ENCODE data around the gene EPSTI1. TPM values are rescaled to one million over a fixed set of nuclear protein-coding genes. Genes with fewer than 3 reads are reported as not detected.
A peak's percentile ranks its signal among the peaks of the same experiment; 100 is the strongest.
"Not testable (repeated sequence)": the region's sequence is repeated elsewhere in the genome, so short reads cannot be mapped to it uniquely, and the experiment has no call there.

The EPSTI1 gene
- polyA plus RNA-seq, 1 donor from 2014 or later, result 30.1 TPM

DNA sequence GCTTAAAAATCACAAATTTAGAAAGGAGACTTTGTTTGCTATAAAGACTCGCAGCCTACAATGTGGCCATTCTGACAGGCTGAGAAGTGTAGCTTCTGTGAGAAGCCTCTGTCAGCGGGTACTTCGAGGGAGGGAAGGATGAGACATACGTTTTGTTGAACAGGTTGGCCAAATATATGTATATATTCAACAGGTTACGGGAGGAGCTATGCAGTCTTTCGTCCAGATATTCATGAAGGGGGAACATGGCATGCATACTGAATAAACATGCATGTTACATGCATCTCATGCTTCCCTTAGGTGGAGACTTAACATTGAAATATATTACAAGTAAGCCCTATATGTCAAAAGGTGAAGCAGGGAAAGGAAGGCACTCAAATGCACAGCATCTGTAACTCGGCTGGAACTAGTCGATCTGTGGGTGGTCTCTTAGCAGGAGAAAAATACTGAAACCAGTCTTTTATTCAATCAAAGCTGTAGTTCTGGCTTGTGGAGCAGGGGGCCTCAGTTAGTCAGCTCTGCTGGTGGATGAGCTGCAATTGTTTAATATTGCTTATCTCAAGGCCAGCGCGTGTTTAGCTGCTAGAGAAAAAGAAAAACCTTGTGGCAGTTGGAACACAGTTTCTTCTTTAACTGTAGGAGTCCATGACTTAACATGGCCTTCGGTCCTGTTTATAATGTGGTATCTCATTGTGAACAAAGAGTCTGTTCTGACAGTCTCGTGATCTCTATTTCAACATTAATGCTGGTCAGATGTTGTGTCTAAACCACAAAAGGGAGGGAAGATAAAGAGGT lies 116.4 kb downstream of the EPSTI1 start:
- Mint-ChIP-seq H3K27ac (peak overlapping the region; percentile 63 to 87 (median 72)), H3K4me3 (peak overlapping the region in 3 of 4 donors; percentile 59 to 87 (median 87)), H3K36me3 (no peaks in the 10 kb centered on the region), H3K9me3 (no peaks in the 10 kb centered on the region), H3K27me3 (no peaks in the 10 kb centered on the region), H3K4me1 (peaks cover 20 to 27% (median 22%) of the 10 kb centered on the region in 3 donors)

GRCh38 chr13:42874221-42874620 lies 117.8 kb downstream of the EPSTI1 start:
- Mint-ChIP-seq H3K27me3 (no peaks in the 10 kb centered on the region), H3K9me3 (no peaks in the 10 kb centered on the region), H3K4me1 (peaks cover 20 to 22% (median 20%) of the 10 kb centered on the region in 3 donors), H3K4me3 (no peak overlapping the region), H3K27ac (no peak overlapping the region), H3K36me3 (no peaks in the 10 kb centered on the region)

- no peaks in the 10 kb centered on the region for H3K27me3 Mint-ChIP-seq
- H3K9me3 Mint-ChIP-seq, result no peaks in the 10 kb centered on the region
- H3K4me3 Mint-ChIP-seq, result no peak overlapping the region
- H3K36me3 Mint-ChIP-seq, result no peaks in the 10 kb centered on the region
- no peak overlapping the region for H3K27ac Mint-ChIP-seq
- peaks cover 17 to 22% (median 20%) of the 10 kb centered on the region in 3 donors for H3K4me1 Mint-ChIP-seq
These were observed 119.0 kb downstream of the EPSTI1 start for GRCh38 chr13:42873081-42873480.

DNA sequence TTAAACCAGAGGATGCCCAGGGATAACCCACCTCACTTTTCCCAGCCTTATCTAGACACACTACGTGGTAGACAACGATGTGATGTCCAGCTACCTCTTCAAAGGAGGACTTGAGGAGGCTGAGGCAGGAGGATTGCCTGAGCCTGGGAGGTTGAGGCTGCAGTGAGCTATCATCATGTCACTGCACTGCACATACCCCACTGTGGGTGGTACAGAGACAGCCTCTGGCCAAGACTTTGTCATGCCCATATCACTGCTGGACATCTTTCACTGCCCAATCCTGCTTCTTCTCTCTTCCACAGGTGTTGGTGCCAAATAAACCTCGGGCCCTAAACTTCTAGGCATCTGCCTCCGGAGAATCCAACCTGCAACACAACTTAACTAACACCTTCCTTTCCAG lies 124.8 kb downstream of the EPSTI1 start:
- Mint-ChIP-seq H3K27ac (no peak overlapping the region), H3K27me3 (peaks cover 3% of the 10 kb centered on the region), H3K36me3 (peaks cover 3% of the 10 kb centered on the region)

DNA sequence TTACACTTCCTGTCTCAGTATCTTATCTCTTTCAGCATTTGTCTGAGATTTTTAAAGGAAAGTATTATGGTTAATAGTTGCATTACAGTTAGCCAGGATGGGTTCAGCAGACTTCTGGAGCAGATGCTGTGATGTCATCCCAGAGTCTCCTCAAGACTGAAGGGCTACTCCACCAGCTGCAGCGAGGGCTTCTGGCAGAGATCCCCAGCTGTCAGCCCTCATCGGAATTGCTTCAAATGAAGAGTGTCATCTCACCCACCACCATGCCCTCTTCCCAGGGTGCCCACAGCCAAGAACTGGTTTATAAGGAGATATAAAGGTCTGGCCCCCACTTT lies 126.3 kb downstream of the EPSTI1 start:
- H3K4me1 Mint-ChIP-seq, result peaks cover 3 to 12% (median 4%) of the 10 kb centered on the region in 3 donors
- H3K4me3 Mint-ChIP-seq, result no peak overlapping the region
- H3K9me3 Mint-ChIP-seq, result no peaks in the 10 kb centered on the region
- H3K27ac Mint-ChIP-seq, result no peak overlapping the region
- H3K27me3 Mint-ChIP-seq, result peaks cover 4% of the 10 kb centered on the region
- peaks cover 3% of the 10 kb centered on the region for H3K36me3 Mint-ChIP-seq

More for the DNA sequence above, 124.8 kb downstream of the EPSTI1 start:
- Mint-ChIP-seq H3K9me3 (no peaks in the 10 kb centered on the region), H3K4me3 (peak overlapping the region in 1 of 4 donors; percentile 33), H3K4me1 (peaks cover 3 to 12% (median 4%) of the 10 kb centered on the region in 3 donors)

- H3K4me1 Mint-ChIP-seq, result peaks cover 3 to 12% (median 4%) of the 10 kb centered on the region in 3 donors
- peaks cover 4% of the 10 kb centered on the region for H3K27me3 Mint-ChIP-seq
- peaks cover 3% of the 10 kb centered on the region for H3K36me3 Mint-ChIP-seq
- H3K27ac Mint-ChIP-seq, result no peak overlapping the region
- no peaks in the 10 kb centered on the region for H3K9me3 Mint-ChIP-seq
- H3K4me3 Mint-ChIP-seq, result peak overlapping the region in 1 of 4 donors; percentile 76
These were observed 126.9 kb downstream of the EPSTI1 start for GRCh38 chr13:42864952-42865767.

DNA sequence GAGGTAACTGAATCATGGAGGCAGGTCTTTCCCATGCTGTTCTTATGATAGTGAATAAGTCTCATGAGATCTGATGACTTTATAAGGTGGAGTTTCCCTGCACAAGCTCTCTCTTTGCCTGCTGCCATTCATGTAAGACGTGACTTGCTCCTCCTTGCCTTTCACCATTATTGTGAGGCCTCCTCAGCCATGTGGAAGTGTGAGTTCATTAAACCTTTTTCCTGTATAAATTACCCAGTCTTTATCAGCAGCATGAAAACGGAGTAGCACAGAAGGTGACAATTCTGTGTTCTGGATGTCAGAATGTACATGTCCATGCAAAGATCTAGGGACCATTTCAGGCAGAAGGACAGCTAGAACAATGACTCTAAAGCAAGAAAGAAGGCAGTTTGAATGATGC lies 129.7 kb downstream of the EPSTI1 start:
- not testable (repeated sequence) for H3K9me3 Mint-ChIP-seq, H3K27ac Mint-ChIP-seq, H3K4me3 Mint-ChIP-seq, H3K27me3 Mint-ChIP-seq, H3K36me3 Mint-ChIP-seq
- H3K4me1 Mint-ChIP-seq, result peaks cover 3 to 12% (median 4%) of the 10 kb centered on the region in 3 donors

GRCh38 chr13:42860485-42860884 lies 131.6 kb downstream of the EPSTI1 start:
- Mint-ChIP-seq H3K4me3 (no peak overlapping the region), H3K36me3 (peaks cover 2% of the 10 kb centered on the region), H3K27ac (no peak overlapping the region), H3K4me1 (peaks cover 3 to 12% (median 4%) of the 10 kb centered on the region in 3 donors), H3K27me3 (peaks cover 4% of the 10 kb centered on the region), H3K9me3 (peaks cover 0 to 2% (median 0%) of the 10 kb centered on the region in 3 donors)

DNA sequence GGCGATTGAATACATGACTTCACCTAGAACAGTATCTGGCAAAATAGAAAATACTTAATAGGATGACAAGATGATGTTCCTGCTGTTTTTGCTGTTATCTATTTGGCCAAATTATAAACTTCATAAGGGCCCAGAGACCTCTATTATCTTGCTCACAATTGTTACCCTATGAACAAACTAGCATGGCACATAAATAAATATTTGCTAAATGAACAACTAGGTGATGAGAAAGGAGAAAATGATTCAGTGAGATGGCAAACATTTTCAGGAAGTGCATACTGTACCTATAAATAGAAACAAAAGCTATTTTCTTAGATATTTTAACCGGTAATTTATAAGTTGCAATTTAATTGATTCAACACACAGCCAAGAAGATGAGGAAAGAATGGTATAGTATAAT lies 132.3 kb downstream of the EPSTI1 start:
- Mint-ChIP-seq H3K27me3 (peaks cover 5% of the 10 kb centered on the region), H3K36me3 (peaks cover 3% of the 10 kb centered on the region), H3K4me1 (peaks cover 2 to 12% (median 4%) of the 10 kb centered on the region in 3 donors), H3K4me3 (no peak overlapping the region), H3K9me3 (peaks cover 0 to 2% (median 0%) of the 10 kb centered on the region in 3 donors), H3K27ac (no peak overlapping the region)

DNA sequence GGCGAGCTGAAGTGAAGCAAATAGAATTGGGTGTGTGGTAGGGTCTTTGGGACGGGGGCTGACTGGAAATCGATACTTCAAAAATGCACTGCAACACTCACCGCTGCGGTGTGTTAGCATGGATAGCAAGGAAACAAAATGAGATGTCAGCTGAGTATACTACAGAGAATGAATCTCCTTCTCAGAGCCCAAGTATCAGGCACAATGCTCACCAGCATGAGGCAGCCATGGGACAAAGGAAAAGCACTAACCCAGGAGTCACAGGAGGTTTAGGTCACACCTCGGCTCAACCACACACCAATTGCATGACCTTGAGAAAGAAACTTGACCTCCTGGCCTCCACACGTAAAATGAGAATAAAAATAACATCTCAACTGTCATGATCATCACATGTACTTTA lies 136.6 kb downstream of the EPSTI1 start:
- H3K4me3 Mint-ChIP-seq, result no peak overlapping the region
- H3K9me3 Mint-ChIP-seq, result peaks cover 0 to 2% (median 0%) of the 10 kb centered on the region in 3 donors

GRCh38 chr13:42852136-42852535 lies 139.9 kb downstream of the EPSTI1 start:
- H3K4me3 Mint-ChIP-seq, result no peak overlapping the region
- peaks cover 1% of the 10 kb centered on the region for H3K36me3 Mint-ChIP-seq
- H3K9me3 Mint-ChIP-seq, result no peaks in the 10 kb centered on the region
- H3K4me1 Mint-ChIP-seq, result no peaks in the 10 kb centered on the region
- H3K27ac Mint-ChIP-seq, result no peak overlapping the region
- peaks cover 3% of the 10 kb centered on the region for H3K27me3 Mint-ChIP-seq

More for the DNA sequence above, 136.6 kb downstream of the EPSTI1 start:
- no peak overlapping the region for H3K27ac Mint-ChIP-seq
- peaks cover 1% of the 10 kb centered on the region for H3K27me3 Mint-ChIP-seq
- no peaks in the 10 kb centered on the region for H3K4me1 Mint-ChIP-seq
- peaks cover 1% of the 10 kb centered on the region for H3K36me3 Mint-ChIP-seq

- H3K27me3 Mint-ChIP-seq, result peaks cover 3% of the 10 kb centered on the region
- no peaks in the 10 kb centered on the region for H3K4me1 Mint-ChIP-seq
- no peaks in the 10 kb centered on the region for H3K9me3 Mint-ChIP-seq
- H3K36me3 Mint-ChIP-seq, result no peaks in the 10 kb centered on the region
- no peak overlapping the region for H3K27ac Mint-ChIP-seq
- H3K4me3 Mint-ChIP-seq, result no peak overlapping the region
These were observed 142.8 kb downstream of the EPSTI1 start for GRCh38 chr13:42849200-42849599.

DNA sequence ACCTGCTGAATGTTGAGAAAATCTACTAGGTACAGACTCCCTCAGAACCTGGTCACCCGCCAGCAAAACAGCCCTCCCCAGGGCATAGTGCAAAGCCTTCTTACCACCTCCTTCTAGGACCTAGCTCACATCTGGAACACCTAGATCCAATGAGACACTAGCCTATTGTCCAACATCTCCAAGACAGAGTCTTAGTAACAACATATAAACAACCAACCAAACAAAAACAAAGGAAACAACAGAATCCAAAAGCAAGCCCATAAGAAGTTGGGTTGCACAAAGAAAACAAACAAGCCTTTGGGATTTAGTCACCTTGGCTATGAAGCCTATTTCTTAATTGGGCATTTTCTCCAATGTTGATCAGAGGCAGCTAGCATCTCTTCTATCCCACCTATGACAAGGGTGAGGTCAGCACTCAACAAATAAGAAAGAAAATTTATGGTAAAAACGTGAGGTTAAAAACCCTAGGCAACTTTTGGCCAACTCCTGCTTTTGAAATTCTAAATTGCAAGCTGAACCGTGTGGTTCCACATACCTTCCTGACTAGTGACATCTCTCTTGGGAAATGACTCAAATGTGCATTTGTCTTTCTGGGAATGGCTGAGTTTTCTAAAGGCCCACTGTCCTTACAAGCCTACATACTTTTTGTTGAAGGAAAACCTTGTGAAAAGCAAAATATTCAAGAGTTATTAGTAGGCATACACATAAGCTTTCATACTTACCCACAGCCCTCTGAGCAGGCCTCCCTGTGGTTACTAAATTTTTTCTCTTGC lies 144.0 kb downstream of the EPSTI1 start:
- H3K36me3 Mint-ChIP-seq, result no peaks in the 10 kb centered on the region
- H3K4me3 Mint-ChIP-seq, result no peak overlapping the region
- peaks cover 3% of the 10 kb centered on the region for H3K27me3 Mint-ChIP-seq
- no peak overlapping the region for H3K27ac Mint-ChIP-seq
- no peaks in the 10 kb centered on the region for H3K9me3 Mint-ChIP-seq
- H3K4me1 Mint-ChIP-seq, result no peaks in the 10 kb centered on the region

- Mint-ChIP-seq H3K27ac (no peak overlapping the region), H3K4me1 (no peaks in the 10 kb centered on the region), H3K36me3 (no peaks in the 10 kb centered on the region), H3K27me3 (peaks cover 10% of the 10 kb centered on the region), H3K9me3 (peaks cover 0 to 2% (median 0%) of the 10 kb centered on the region in 3 donors), H3K4me3 (no peak overlapping the region)
These were observed 154.9 kb downstream of the EPSTI1 start for GRCh38 chr13:42836930-42837690.
